ENCODE measurements around the gene SETBP1. TPM values are rescaled to one million over a fixed set of nuclear protein-coding genes. Genes with fewer than 3 reads are reported as not detected.
A peak's percentile ranks its signal among the peaks of the same experiment; 100 is the strongest.

Gene SETBP1
- total RNA-seq, 1 experiment from 2014 or later, result 4.0 TPM

DNA sequence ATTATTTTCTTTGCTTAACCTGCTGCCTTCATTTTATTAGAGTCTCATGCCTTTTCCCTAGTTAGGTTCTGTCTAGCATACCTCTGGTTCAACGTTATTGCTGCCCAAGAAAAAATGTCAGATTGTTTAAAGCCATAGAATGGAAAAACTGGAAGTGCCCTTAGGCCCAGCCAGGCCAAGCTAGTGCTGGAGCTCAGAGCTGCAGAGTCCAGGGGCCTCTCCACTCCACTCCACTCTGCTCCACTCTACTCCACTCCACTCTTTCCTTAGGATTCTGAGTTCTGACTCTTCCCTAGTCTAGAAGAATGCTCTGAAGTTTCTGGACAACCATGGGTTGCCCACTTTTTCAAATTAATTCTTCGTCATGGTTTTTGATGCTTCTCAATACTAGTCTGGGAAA lies 155.6 kb downstream of the SETBP1 start:
- peaks cover 18% of the 10 kb centered on the region for H3K4me1 Mint-ChIP-seq (ENCODE audit: low read depth, unreplicated experiment)
- no TSS peak for BruUV-seq (replicated peaks)
- no peaks in the 10 kb centered on the region for H3K36me3 Mint-ChIP-seq (ENCODE audit: insufficient read depth, unreplicated experiment)
- CTCF ChIA-PET, result no interaction called here
- no peaks in the 10 kb centered on the region for H3K27me3 ChIP-seq (replicated peaks; ENCODE audit: control insufficient read depth, insufficient read depth, low read length)
- H3K27me3 Mint-ChIP-seq (ENCODE audit: insufficient read depth, unreplicated experiment), result no peaks in the 10 kb centered on the region
- TF ChIP-seq CTCF (IDR thresholded peaks at IDR 0.05; ENCODE audit: insufficient read depth in 1 of 2, low read depth in 1 of 2, low read length in 1 of 2, severe bottlenecking in 1 of 2, unreplicated experiment in 1 of 2), result no peak
- no peak for DNase-seq
- no peaks in the 10 kb centered on the region for H3K9me3 ChIP-seq
- no peaks in the 10 kb centered on the region for H3K4me1 ChIP-seq
- H3K27ac Mint-ChIP-seq (ENCODE audit: unreplicated experiment), result no peak overlapping the region
- intact Hi-C loops (cut with micrococcal nuclease; ENCODE audit: unreplicated experiment), result no loop called here
- POLR2A ChIA-PET, result no interaction called here
- no peaks in the 10 kb centered on the region for H3K36me3 ChIP-seq (ENCODE audit: control insufficient read depth, insufficient read depth, low read length)
- H3K4me3 Mint-ChIP-seq (ENCODE audit: unreplicated experiment), result no peak overlapping the region
- H3K9me3 Mint-ChIP-seq (ENCODE audit: unreplicated experiment), result no peaks in the 10 kb centered on the region
- no peak overlapping the region for H3K4me3 ChIP-seq (ENCODE audit: low read depth, low read length)

GRCh38 chr18:44837482-44838180 lies 156.9 kb downstream of the SETBP1 start:
- H3K4me1 Mint-ChIP-seq (ENCODE audit: low read depth, unreplicated experiment), result peaks cover 24% of the 10 kb centered on the region
- POLR2A ChIA-PET, result no interaction called here
- CTCF ChIA-PET, result no interaction called here
- no peak overlapping the region for H3K4me3 Mint-ChIP-seq (ENCODE audit: unreplicated experiment)
- intact Hi-C loops (cut with micrococcal nuclease; ENCODE audit: unreplicated experiment), result no loop called here
- Histone ChIP-seq H3K36me3 (ENCODE audit: control insufficient read depth, insufficient read depth, low read length) (no peaks in the 10 kb centered on the region), H3K4me3 (ENCODE audit: low read depth, low read length) (no peak overlapping the region), H3K27me3 (replicated peaks; ENCODE audit: control insufficient read depth, insufficient read depth, low read length) (no peaks in the 10 kb centered on the region), H3K9me3 (no peaks in the 10 kb centered on the region), H3K4me1 (no peaks in the 10 kb centered on the region)
- H3K27me3 Mint-ChIP-seq (ENCODE audit: insufficient read depth, unreplicated experiment), result no peaks in the 10 kb centered on the region
- H3K27ac Mint-ChIP-seq (ENCODE audit: unreplicated experiment), result no peak overlapping the region
- no TSS peak for BruUV-seq (replicated peaks)
- no peaks in the 10 kb centered on the region for H3K9me3 Mint-ChIP-seq (ENCODE audit: unreplicated experiment)
- no peak for DNase-seq
- TF ChIP-seq CTCF (IDR thresholded peaks at IDR 0.05; ENCODE audit: insufficient read depth in 1 of 2, low read depth in 1 of 2, low read length in 1 of 2, severe bottlenecking in 1 of 2, unreplicated experiment in 1 of 2), result no peak
- H3K36me3 Mint-ChIP-seq (ENCODE audit: insufficient read depth, unreplicated experiment), result no peaks in the 10 kb centered on the region

DNA sequence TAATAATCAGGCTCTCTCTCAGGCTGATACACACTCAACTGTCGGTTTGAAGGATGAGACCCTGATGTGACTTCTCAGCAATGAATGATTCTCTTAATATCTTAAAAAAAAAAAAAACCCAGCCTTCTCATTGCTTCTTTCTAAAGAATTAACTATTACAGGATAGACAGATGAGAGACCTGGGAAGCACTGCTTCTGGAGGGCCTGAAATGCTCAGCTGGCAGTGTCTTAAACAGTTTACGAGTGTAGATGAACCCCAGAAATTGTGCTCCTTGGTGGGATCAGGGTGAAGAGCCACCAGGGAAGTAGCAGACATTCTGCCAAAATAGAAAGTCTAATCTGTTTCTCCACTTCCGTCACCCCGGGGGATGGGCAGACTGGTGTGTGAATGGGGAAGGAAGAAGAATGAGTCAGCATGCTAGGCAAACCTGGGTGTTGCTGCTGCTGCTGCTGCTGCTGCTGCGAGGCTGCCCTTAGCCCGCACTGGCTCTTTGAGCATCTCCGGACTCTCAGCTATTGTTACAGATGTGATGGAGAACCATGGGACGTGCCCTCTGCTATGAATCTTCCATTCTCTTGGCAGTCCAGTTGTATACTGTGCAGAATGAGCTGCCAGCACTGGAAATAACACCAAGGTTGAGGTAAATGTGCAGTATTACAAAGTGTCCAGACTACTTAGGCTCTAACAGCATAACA lies 158.4 kb downstream of the SETBP1 start:
- CTCF ChIA-PET, result no interaction called here
- TF ChIP-seq CTCF (IDR thresholded peaks at IDR 0.05; ENCODE audit: insufficient read depth in 1 of 2, low read depth in 1 of 2, low read length in 1 of 2, severe bottlenecking in 1 of 2, unreplicated experiment in 1 of 2), result no peak
- Mint-ChIP-seq H3K27me3 (ENCODE audit: insufficient read depth, unreplicated experiment) (no peaks in the 10 kb centered on the region), H3K4me1 (ENCODE audit: low read depth, unreplicated experiment) (peaks cover 23% of the 10 kb centered on the region), H3K4me3 (ENCODE audit: unreplicated experiment) (no peak overlapping the region), H3K36me3 (ENCODE audit: insufficient read depth, unreplicated experiment) (no peaks in the 10 kb centered on the region), H3K27ac (ENCODE audit: unreplicated experiment) (no peak overlapping the region), H3K9me3 (ENCODE audit: unreplicated experiment) (no peaks in the 10 kb centered on the region)
- peak in 1 of 2 experiments; percentile 7 for DNase-seq
- no peak overlapping the region for H3K4me3 ChIP-seq (ENCODE audit: low read depth, low read length)
- H3K4me1 ChIP-seq, result no peaks in the 10 kb centered on the region
- intact Hi-C loops (cut with micrococcal nuclease; ENCODE audit: unreplicated experiment), result no loop called here
- H3K36me3 ChIP-seq (ENCODE audit: control insufficient read depth, insufficient read depth, low read length), result no peaks in the 10 kb centered on the region
- H3K9me3 ChIP-seq, result no peaks in the 10 kb centered on the region
- POLR2A ChIA-PET, result no interaction called here
- no peaks in the 10 kb centered on the region for H3K27me3 ChIP-seq (replicated peaks; ENCODE audit: control insufficient read depth, insufficient read depth, low read length)
- BruUV-seq (replicated peaks), result no TSS peak
